ENCODE results near the gene RIT2.
"Not testable (repeated sequence)": the region's sequence is repeated elsewhere in the genome, so short reads cannot be mapped to it uniquely, and the experiment has no call there.

The RIT2 gene

DNA sequence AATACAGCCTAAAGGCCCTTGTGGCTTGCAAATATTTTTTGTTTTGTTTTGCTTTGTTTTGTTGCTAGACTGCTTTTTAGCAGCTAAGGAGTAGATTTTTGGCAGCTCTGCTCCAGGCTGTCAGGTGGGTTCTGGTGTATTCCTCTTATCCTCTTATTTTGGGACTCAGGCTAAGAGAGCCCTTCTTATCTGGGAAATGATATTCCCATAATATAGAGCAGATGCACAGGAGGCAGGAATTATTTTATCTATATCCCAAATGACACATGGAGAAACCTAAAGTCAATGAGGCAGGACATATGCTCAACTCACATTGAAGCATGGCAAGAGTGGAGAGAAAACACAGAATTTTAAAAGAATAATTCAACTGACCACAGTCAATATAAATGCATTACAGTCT, 369.6 kb downstream of the RIT2 start:
- H3K4me3 ChIP-seq (ENCODE audit: low read length), result no peak overlapping the region
- TF ChIP-seq, protein P1, sequence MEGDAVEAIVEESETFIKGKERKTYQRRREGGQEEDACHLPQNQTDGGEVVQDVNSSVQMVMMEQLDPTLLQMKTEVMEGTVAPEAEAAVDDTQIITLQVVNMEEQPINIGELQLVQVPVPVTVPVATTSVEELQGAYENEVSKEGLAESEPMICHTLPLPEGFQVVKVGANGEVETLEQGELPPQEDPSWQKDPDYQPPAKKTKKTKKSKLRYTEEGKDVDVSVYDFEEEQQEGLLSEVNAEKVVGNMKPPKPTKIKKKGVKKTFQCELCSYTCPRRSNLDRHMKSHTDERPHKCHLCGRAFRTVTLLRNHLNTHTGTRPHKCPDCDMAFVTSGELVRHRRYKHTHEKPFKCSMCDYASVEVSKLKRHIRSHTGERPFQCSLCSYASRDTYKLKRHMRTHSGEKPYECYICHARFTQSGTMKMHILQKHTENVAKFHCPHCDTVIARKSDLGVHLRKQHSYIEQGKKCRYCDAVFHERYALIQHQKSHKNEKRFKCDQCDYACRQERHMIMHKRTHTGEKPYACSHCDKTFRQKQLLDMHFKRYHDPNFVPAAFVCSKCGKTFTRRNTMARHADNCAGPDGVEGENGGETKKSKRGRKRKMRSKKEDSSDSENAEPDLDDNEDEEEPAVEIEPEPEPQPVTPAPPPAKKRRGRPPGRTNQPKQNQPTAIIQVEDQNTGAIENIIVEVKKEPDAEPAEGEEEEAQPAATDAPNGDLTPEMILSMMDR (conservative IDR thresholded peaks at IDR 0.05; ENCODE audit: low read length), result no peak
- no peak for DNase-seq (ENCODE audit: low read depth)

DNA sequence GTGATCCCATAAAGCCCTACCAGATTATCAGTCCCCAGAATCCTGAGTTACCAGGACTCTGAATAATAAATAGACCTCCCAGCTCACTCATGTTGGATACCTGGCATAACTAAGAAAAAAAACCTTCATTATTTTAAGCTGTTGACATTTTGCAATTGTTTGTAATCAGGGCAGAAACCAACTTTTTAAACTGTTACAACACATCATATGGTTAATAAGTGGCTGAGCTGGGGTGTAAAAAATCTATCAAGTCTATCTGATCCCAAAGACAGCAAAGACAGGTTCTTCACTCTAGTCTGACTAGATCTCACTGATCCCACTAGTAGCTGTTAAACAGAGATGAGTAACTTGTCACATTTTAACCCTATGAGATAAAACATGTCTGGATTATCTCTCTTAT, 370.3 kb downstream of the RIT2 start:
- DNase-seq (ENCODE audit: low read depth), result no peak
- H3K4me3 ChIP-seq (ENCODE audit: low read length), result no peak overlapping the region
- TF ChIP-seq, protein P1 (conservative IDR thresholded peaks at IDR 0.05; ENCODE audit: low read length), result no peak

DNA sequence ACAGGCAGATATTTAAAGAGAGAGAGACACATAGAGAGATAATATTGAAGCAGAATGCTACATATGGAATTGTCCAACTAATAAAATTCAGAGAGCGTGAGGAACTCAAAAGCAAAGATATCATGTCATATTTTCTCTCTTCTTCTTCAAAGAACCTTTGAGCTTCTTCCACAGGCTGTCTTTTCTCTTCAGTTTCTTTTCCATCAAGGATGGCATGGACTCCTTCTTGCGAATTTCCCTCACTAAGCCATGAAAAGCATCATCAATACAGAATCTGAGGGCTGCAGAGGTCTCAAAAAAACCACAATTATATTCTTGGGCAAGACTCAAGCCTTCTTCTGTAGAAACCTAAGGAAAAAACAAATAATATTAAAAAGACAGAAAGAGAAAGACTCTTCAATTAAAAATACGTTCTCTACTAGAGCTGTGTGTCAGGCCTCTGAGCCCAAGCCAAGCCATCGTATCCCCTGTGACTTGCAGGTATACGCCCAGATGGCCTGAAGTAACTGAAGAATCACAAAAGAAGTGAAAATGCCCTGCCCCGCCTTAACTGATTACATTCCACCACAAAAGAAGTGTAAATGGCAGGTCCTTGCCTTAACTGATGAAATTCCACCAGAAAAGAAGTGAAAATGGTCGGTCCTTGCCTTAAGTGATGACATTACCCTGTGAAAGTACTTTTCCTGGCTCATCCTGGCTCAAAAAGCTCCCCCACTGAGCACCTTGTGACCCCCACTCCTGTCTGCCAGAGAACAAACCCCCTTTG, 371.9 kb downstream of the RIT2 start:
- H3K4me3 ChIP-seq (ENCODE audit: low read length), result no peak overlapping the region
- no peak for DNase-seq (ENCODE audit: low read depth)
- TF ChIP-seq, protein P1 (conservative IDR thresholded peaks at IDR 0.05; ENCODE audit: low read length), result no peak

DNA sequence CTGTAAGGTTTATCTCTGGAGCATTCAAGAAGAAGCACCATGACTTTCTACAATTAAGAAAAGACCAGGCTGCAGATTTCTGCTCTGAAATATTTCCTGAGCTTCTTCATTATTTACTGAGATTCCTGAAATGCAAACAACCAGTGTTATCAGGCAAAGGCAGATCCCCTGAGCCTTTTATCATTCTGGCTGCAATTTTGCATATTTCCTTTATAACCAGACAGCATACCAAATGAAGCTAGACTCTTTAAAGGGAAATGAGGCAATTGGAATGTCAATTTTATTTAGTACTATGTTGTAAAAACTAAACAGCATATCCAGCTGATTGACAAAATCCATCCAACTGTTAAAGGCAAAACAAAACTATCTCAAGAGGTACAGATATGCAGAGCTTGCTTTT, 372.5 kb downstream of the RIT2 start:
- no peak overlapping the region for H3K4me3 ChIP-seq (ENCODE audit: low read length)

DNA sequence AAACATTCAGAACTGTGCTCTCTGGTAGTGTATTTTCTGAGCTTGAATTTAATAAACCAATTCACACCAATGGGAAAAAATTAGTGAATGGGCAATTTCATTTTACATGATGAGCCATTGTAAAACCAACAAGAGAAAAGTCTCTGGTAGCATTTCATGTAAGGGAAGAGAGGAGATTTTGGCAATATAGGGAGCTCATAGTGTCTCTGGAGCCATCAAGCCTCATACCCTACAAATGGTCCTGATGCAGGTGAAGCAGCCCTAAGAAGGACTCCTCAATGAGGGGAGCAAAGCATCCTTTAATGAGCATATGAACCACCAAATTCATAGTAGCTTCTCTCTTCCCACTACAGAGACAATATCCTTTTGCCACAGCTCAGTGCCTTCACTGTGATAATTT, 373.0 kb downstream of the RIT2 start:
- TF ChIP-seq, protein P1 (conservative IDR thresholded peaks at IDR 0.05; ENCODE audit: low read length), result no peak
- no peak for DNase-seq (ENCODE audit: low read depth)
- H3K4me3 ChIP-seq (ENCODE audit: low read length), result no peak overlapping the region

More for the DNA sequence above, 372.5 kb downstream of the RIT2 start:
- TF ChIP-seq, protein P1 (conservative IDR thresholded peaks at IDR 0.05; ENCODE audit: low read length), result no peak
- DNase-seq (ENCODE audit: low read depth), result no peak

DNA sequence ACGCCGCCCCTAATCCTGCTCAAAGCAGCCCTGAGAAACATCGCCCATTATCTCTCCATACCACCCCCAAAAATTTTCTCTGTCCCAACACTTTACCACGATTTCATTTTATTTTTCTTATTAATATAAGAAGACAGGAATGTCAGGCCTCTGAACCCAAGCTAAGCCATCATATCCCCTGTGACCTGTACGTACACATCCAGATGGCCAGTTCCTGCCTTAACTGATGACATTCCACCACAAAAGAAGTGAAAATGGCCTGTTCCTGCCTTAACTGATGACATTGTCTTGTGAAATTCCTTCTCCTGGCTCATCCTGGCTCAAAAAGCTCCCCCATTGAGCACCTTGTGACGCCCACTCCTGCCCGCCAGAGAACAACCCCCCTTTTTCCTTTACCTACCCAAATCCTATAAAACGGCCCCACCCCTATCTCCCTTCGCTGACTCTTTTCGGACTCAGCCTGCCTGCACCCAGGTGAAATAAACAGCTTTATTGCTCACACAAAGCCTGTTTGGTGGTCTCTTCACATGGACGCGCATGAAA, 373.6 kb downstream of the RIT2 start:
- H3K4me3 ChIP-seq (ENCODE audit: low read length); DNase-seq (ENCODE audit: low read depth): not testable (repeated sequence)

DNA sequence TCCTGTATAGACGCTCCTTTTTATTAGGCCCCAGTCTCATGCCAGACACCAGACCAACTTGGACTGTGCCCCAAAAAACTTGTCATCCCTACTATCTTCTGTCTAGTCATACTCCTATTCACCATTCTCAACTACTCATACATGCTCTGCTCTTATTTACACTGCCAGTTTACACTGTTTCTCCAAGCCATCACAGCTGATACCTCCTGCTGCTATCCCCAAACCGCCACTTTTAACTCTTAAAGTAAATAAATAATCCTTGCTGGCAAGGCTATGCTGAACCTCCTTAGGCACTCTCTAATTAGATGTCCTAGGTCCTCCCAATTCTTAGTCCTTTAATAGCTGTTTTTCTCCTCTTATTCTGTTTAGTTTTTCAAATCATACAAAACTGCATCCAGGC, 374.2 kb downstream of the RIT2 start:
- DNase-seq (ENCODE audit: low read depth), result not testable (repeated sequence)

DNA sequence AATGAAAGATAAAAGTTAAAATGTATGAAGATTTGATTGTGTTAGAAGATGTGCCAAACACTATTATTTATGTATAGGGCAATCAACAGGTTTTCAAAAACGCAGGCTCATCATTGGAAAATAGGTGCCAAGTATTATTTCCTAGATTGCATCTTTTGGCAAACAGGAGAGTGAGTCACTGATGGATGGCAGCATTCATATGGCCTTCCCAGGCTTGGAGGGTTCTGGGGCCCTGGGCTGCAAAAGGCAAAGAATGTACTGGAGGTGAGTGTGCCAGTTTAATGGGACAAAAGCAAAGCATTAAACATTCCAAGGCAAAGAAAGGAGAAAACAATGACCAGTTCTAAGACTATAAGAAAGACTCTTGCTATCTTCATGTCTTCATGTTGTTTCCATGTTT, 379.4 kb downstream of the RIT2 start:
- no peak for DNase-seq (ENCODE audit: low read depth)
- TF ChIP-seq, protein P1 (conservative IDR thresholded peaks at IDR 0.05; ENCODE audit: low read length), result no peak
- no peak overlapping the region for H3K4me3 ChIP-seq (ENCODE audit: low read length)

More for the DNA sequence above, 374.2 kb downstream of the RIT2 start:
- H3K4me3 ChIP-seq (ENCODE audit: low read length), result not testable (repeated sequence)

All from AG10803 (cell line).